SK-N-SH (cell line): ENCODE measurements around the gene HEG1. TPM values are rescaled to one million over a fixed set of nuclear protein-coding genes. Genes with fewer than 3 reads are reported as not detected.

Source experiments
- CTCF ChIA-PET: fragments of 300-600, 350-600 bp; formaldehyde crosslinking; extraction: SDS; loops from one replicate; lab custom pipeline; 2021; lab: Yijun Ruan, JAX
- POLR2A ChIA-PET: fragments of 350-600 bp; sonication (Branson Sonifier 250); formaldehyde crosslinking; extraction: SDS; loops from one replicate; lab custom pipeline; 2020; ENCODE audit warnings: antibody characterized with exemption, inconsistent platforms; lab: Yijun Ruan, JAX
- DNase-seq: peaks from one replicate; pipeline ENCODE4 v3.0.0; 2012
- H2AFZ ChIP-seq: fragments of 200-600 bp; sonication (generic); 2 replicates; pipeline ENCODE4 v1.8.1; 2016; ENCODE audit warnings: antibody characterized with exemption, mild to moderate bottlenecking, low read depth
- H3F3A ChIP-seq: fragments of 200-600 bp; sonication (generic); replicated peaks from 2 replicates; pipeline ENCODE3; 2016; ENCODE audit warnings: antibody characterized with exemption, mild to moderate bottlenecking; ENCODE audit not compliant: insufficient read depth
- H3K27ac ChIP-seq, 2 experiments: fragments of 200-500 bp in 1 of 2; fragments of 200-600 bp in 1 of 2; sonication (Bioruptor generic) in 1 of 2; sonication (generic), shearing (Covaris generic) in 1 of 2; 2 replicates each; pipeline versions ENCODE4 v1.5.1 to v1.6.1; 2014 to 2016; ENCODE audit warnings: low read depth in 2 of 2, inconsistent platforms in 1 of 2, low read length in 1 of 2, mild to moderate bottlenecking in 1 of 2, mixed read lengths in 1 of 2
- H3K27me3 ChIP-seq: fragments of 200-600 bp; sonication (generic), shearing (Covaris generic); 2 replicates; pipeline ENCODE4 v1.6.1; 2016; ENCODE audit warnings: mixed run types; ENCODE audit not compliant: insufficient read depth
- H3K36me3 ChIP-seq, 2 experiments: fragments of 200-500 bp in 1 of 2; fragments of 200-600 bp in 1 of 2; sonication (Bioruptor generic) in 1 of 2; sonication (generic) in 1 of 2; replicated peaks in 1 of 2; 2 replicates each; pipeline versions ENCODE3 to v1.5.1; 2014 to 2016; ENCODE audit warnings: low read length in 1 of 2, mild to moderate bottlenecking in 1 of 2; ENCODE audit not compliant: insufficient read depth in 2 of 2, control insufficient read depth in 1 of 2
- H3K4me1 ChIP-seq, 2 experiments: fragments of 200-500 bp in 1 of 2; fragments of 200-600 bp in 1 of 2; sonication (Bioruptor generic) in 1 of 2; sonication (generic), shearing (Covaris generic) in 1 of 2; 2 replicates each; pipeline versions ENCODE4 v1.5.1 to v1.6.1; 2014 to 2016; ENCODE audit warnings: low read depth in 1 of 2, low read length in 1 of 2, mixed run types in 1 of 2; ENCODE audit not compliant: insufficient read depth in 2 of 2, control insufficient read depth in 1 of 2
- H3K4me2 ChIP-seq: fragments of 200-600 bp; sonication (generic), shearing (Covaris generic); 2 replicates; pipeline ENCODE4 v1.6.1; 2017; ENCODE audit warnings: mixed run types
- H3K4me3 ChIP-seq, 2 experiments: fragments of 200-500 bp in 1 of 2; fragments of 200-600 bp in 1 of 2; sonication (Bioruptor generic) in 1 of 2; sonication (generic), shearing (Covaris generic) in 1 of 2; 2 replicates each; pipeline versions ENCODE4 v1.5.1 to v1.8.1; 2014 to 2016; ENCODE audit warnings: low read depth in 2 of 2, inconsistent platforms in 1 of 2, low read length in 1 of 2, mild to moderate bottlenecking in 1 of 2, mixed read lengths in 1 of 2, moderate library complexity in 1 of 2
- H3K79me2 ChIP-seq: fragments of 200-600 bp; sonication (generic); 2 replicates; pipeline ENCODE4 v1.8.1; 2017; ENCODE audit warnings: mild to moderate bottlenecking; ENCODE audit not compliant: insufficient read depth
- H3K9ac ChIP-seq: fragments of 200-600 bp; sonication (generic); 2 replicates; pipeline ENCODE4 v1.6.1; 2017; ENCODE audit warnings: mixed run types
- H3K9me2 ChIP-seq: fragments of 200-600 bp; sonication (generic); 2 replicates; pipeline ENCODE4 v1.6.1; 2017; ENCODE audit warnings: mixed run types
- H3K9me3 ChIP-seq: fragments of 200-600 bp; sonication (generic); 2 replicates; pipeline ENCODE4 v1.6.1; 2017; ENCODE audit warnings: mixed run types, mild to moderate bottlenecking, moderate library complexity
- H4K20me1 ChIP-seq: fragments of 200-600 bp; sonication (generic); 2 replicates; pipeline ENCODE4 v1.6.1; 2017; ENCODE audit warnings: mild to moderate bottlenecking, mixed run types; ENCODE audit not compliant: insufficient read depth
- CHD2 ChIP-seq: fragments of 150-350 bp; IDR thresholded peaks from 2 replicates; pipeline ENCODE4 v1.6.1; 2018; ENCODE audit warnings: low read length; ENCODE audit not compliant: partially characterized antibody
- CTCF ChIP-seq: fragments of 200-600 bp; sonication (generic); IDR thresholded peaks from 2 replicates; pipeline ENCODE4 v1.6.1; 2017; ENCODE audit warnings: antibody characterized with exemption, mild to moderate bottlenecking, moderate library complexity
- ELF1 ChIP-seq: IDR thresholded peaks from 2 replicates; pipeline ENCODE4 v1.4.0; 2012
- EZH2phosphoT487 ChIP-seq: fragments of 200-600 bp; sonication (generic); IDR thresholded peaks from 2 replicates; pipeline ENCODE4 v1.6.1; 2017; ENCODE audit warnings: low read depth, mixed run types, mild to moderate bottlenecking, antibody characterized with exemption, moderate library complexity, borderline replicate concordance
- FOSL2 ChIP-seq: IDR thresholded peaks from 2 replicates; pipeline ENCODE4 v1.4.0; 2012; ENCODE audit warnings: low read depth, mild to moderate bottlenecking, moderate library complexity, borderline replicate concordance
- GABPA ChIP-seq: IDR thresholded peaks from 2 replicates; pipeline ENCODE4 v1.4.0; 2012; ENCODE audit warnings: low read depth, mild to moderate bottlenecking
- NFIC ChIP-seq: IDR thresholded peaks from 2 replicates; pipeline ENCODE4 v1.4.0; 2012; ENCODE audit warnings: borderline replicate concordance
- NRF1 ChIP-seq: IDR thresholded peaks from 2 replicates; pipeline ENCODE4 v1.6.1; 2012; ENCODE audit warnings: low read depth, mild to moderate bottlenecking, low read length
- REST ChIP-seq: IDR thresholded peaks from 2 replicates; pipeline ENCODE4 v1.6.1; 2012; ENCODE audit warnings: mild to moderate bottlenecking, low read depth, low read length, moderate library complexity
- RXRA ChIP-seq: IDR thresholded peaks from 2 replicates; pipeline ENCODE4 v1.4.0; 2012; ENCODE audit warnings: low read depth, mild to moderate bottlenecking, borderline replicate concordance
- SIN3A ChIP-seq: IDR thresholded peaks from 2 replicates; pipeline ENCODE4 v1.6.1; 2012; ENCODE audit warnings: low read depth, mild to moderate bottlenecking, low read length, moderate library complexity, borderline replicate concordance
- TEAD4 ChIP-seq: IDR thresholded peaks from 2 replicates; pipeline ENCODE4 v1.4.0; 2012; ENCODE audit warnings: mild to moderate bottlenecking, borderline replicate concordance; ENCODE audit not compliant: insufficient read depth
- YY1 ChIP-seq: IDR thresholded peaks from 2 replicates; pipeline ENCODE4 v1.4.0; 2012; ENCODE audit warnings: low read depth, mild to moderate bottlenecking
- WGBS: methylation state at CpG from one replicate; pipeline ENCODE4 v1.1.6; 2017; ENCODE audit warnings: low lambda C conversion rate; 5-methylcytosine and 5-hydroxymethylcytosine counted together
- polyA plus RNA-seq, 3 experiments: library from polyadenylated mRNA; depleted of rRNA; stranded (reverse); fragments of >200 nt; gene quantifications; 2 replicates each; pipeline ENCODE4 v1.2.3, GENCODE V29; 2012
- TF ChIP-seq, protein P1 (sequence below): IDR thresholded peaks from 2 replicates; pipeline ENCODE4 v1.4.0; 2012; ENCODE audit warnings: low read depth, borderline replicate concordance

HEG1 gene
- polyA plus RNA-seq, 1 of the 3 experiments (the other 2 are of a cell fraction): 27.7 TPM

- Histone ChIP-seq H3K27me3 (no peaks in the 10 kb centered on the region), H3F3A (peaks cover 9% of the 10 kb centered on the region), H3K27ac (peak overlapping the region in 1 of 2 experiments; percentile 4; a peak in 1 of 4 replicates), H3K79me2 (peaks cover 90% of the 10 kb centered on the region), H3K36me3 (peaks cover 15 to 28% of the 10 kb centered on the region in 2 experiments), H4K20me1 (peaks cover 11% of the 10 kb centered on the region; the same call in 1 of the 2 replicates), H3K4me2 (no peak overlapping the region), H2AFZ (no peak overlapping the region), H3K9ac (no peak overlapping the region), H3K9me2 (no peaks in the 10 kb centered on the region), H3K4me3 (no peak overlapping the region), H3K9me3 (peaks cover 17% of the 10 kb centered on the region; the same call in 1 of the 2 replicates), H3K4me1 (peaks cover 7 to 8% of the 10 kb centered on the region in 2 experiments; a peak in 2 of 4 replicates)
- 97% methylated on average over 3 of the region's 3 CpGs for WGBS
- no peak for DNase-seq
- TF ChIP-seq NFIC: no peak
- ChIA-PET CTCF (interaction anchor here (1.1 to 1.2 kb wide), 3 partner anchors 15 to 20 kb away, joined by 3 to 4 read pairs (median 3); no protein-coding TSS in a partner anchor), POLR2A (no interaction called here)
Measured at GRCh38 chr3:125032683-125033082, 23.1 kb downstream of the HEG1 start.

GRCh38 chr3:125032100-125032643 is 23.6 kb downstream of the HEG1 start:
- peaks cover 20 to 33% of the 10 kb centered on the region in 2 experiments for H3K36me3 ChIP-seq
- peaks cover 11% of the 10 kb centered on the region; the same call in 1 of the 2 replicates for H4K20me1 ChIP-seq
- 68% methylated on average over 4 of the region's 5 CpGs for WGBS
- H3K79me2 ChIP-seq: peaks cover 85% of the 10 kb centered on the region
- peaks cover 7 to 8% of the 10 kb centered on the region in 2 experiments; a peak in 2 of 4 replicates for H3K4me1 ChIP-seq
- H3K9ac ChIP-seq: no peak overlapping the region
- no peaks in the 10 kb centered on the region for H3K27me3 ChIP-seq
- H3K9me3 ChIP-seq: peaks cover 17% of the 10 kb centered on the region; the same call in 1 of the 2 replicates
- no peak overlapping the region for H3K4me2 ChIP-seq
- CTCF ChIA-PET: interaction anchor here (1.1 to 1.2 kb wide), 2 partner anchors 20 kb away, joined by 3 read pairs; no protein-coding TSS in a partner anchor
- no peak overlapping the region for H3K4me3 ChIP-seq
- no peak overlapping the region for H2AFZ ChIP-seq
- H3F3A ChIP-seq: peaks cover 9% of the 10 kb centered on the region
- TF ChIP-seq GABPA (no peak), TEAD4 (no peak)
- no peaks in the 10 kb centered on the region for H3K9me2 ChIP-seq
- POLR2A ChIA-PET: no interaction called here
- H3K27ac ChIP-seq: peak overlapping the region in 1 of 2 experiments; percentile 4; a peak in 1 of 4 replicates
- no peak for DNase-seq

DNA sequence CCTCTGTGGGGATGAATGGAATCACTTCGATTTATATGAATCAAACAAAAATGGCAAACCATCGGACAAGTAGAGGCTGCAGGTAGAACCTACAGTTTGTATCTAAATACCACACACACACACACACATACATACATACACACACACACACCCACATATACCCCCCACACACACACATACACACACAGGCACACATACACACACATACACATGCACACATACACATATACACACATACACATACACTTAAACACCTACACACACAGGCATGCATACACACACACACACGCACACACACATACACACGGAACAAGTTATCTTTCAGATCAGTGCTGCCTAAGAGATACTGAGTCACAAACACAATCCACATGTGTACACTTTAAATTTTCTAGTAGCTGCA is 24.3 kb downstream of the HEG1 start:
- Histone ChIP-seq H3F3A (peaks cover 4% of the 10 kb centered on the region), H3K9ac (no peak overlapping the region), H3K36me3 (peaks cover 23 to 39% of the 10 kb centered on the region in 2 experiments), H3K9me3 (peaks cover 17% of the 10 kb centered on the region; the same call in 1 of the 2 replicates), H3K4me1 (peaks cover 7 to 8% of the 10 kb centered on the region in 2 experiments; a peak in 2 of 4 replicates), H3K9me2 (no peaks in the 10 kb centered on the region), H4K20me1 (peaks cover 11% of the 10 kb centered on the region; the same call in 1 of the 2 replicates), H2AFZ (no peak overlapping the region), H3K79me2 (peaks cover 79% of the 10 kb centered on the region), H3K4me2 (no peak overlapping the region), H3K4me3 (no peak overlapping the region), H3K27me3 (no peaks in the 10 kb centered on the region), H3K27ac (no peak overlapping the region)
- ChIA-PET POLR2A (no interaction called here), CTCF (no interaction called here)
- DNase-seq: no peak
- WGBS: 74% methylated on average over 4 of the region's 4 CpGs
- no peak for TF ChIP-seq EZH2phosphoT487
- no peak for TF ChIP-seq NFIC
- no peak for TF ChIP-seq REST
- no peak for TF ChIP-seq RXRA
- TF ChIP-seq, protein P1, sequence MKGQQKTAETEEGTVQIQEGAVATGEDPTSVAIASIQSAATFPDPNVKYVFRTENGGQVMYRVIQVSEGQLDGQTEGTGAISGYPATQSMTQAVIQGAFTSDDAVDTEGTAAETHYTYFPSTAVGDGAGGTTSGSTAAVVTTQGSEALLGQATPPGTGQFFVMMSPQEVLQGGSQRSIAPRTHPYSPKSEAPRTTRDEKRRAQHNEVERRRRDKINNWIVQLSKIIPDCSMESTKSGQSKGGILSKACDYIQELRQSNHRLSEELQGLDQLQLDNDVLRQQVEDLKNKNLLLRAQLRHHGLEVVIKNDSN: no peak
- no peak for TF ChIP-seq FOSL2
- TF ChIP-seq CTCF: no peak
- TF ChIP-seq SIN3A: no peak
- TF ChIP-seq NRF1: no peak
- no peak for TF ChIP-seq CHD2
- no peak for TF ChIP-seq ELF1
- no peak for TF ChIP-seq YY1
